ENCODE results near the gene SPIB.

SPIB gene

GRCh38 chr19:50419022-50419579 is 363 bp downstream of the SPIB start:
- no peak for DNase-seq (ENCODE audit: low read depth in 3 of 3)

GRCh38 chr19:50419580-50420035 is 870 bp downstream of the SPIB start:
- no peak for DNase-seq (ENCODE audit: low read depth in 3 of 3)

GRCh38 chr19:50420127-50420526 is 1.4 kb downstream of the SPIB start:
- DNase-seq (ENCODE audit: low read depth in 3 of 3) = no peak

GRCh38 chr19:50420808-50421207 is 2.1 kb downstream of the SPIB start:
- no peak for DNase-seq (ENCODE audit: low read depth in 3 of 3)

- no peak for DNase-seq (ENCODE audit: low read depth in 3 of 3)
Measured at GRCh38 chr19:50422397-50423278, 3.9 kb downstream of the SPIB start.

GRCh38 chr19:50423279-50424113 is 4.8 kb downstream of the SPIB start:
- no peak for DNase-seq (ENCODE audit: low read depth in 3 of 3)

GRCh38 chr19:50425581-50425980 is 6.8 kb downstream of the SPIB start:
- no peak for DNase-seq (ENCODE audit: low read depth in 3 of 3)

- no peak for DNase-seq (ENCODE audit: low read depth in 3 of 3)
Measured at GRCh38 chr19:50427318-50427925, 8.7 kb downstream of the SPIB start.

GRCh38 chr19:50427997-50428425 is 9.3 kb downstream of the SPIB start:
- peak in 2 of 3 donors; percentile 18 to 19 for DNase-seq (ENCODE audit: low read depth in 3 of 3)

- DNase-seq (ENCODE audit: low read depth in 3 of 3) = no peak
Measured at GRCh38 chr19:50428772-50429463, 10.2 kb downstream of the SPIB start.

GRCh38 chr19:50430888-50431342 is 12.2 kb downstream of the SPIB start:
- no peak for DNase-seq (ENCODE audit: low read depth in 3 of 3)

- peak; percentile 73 to 77 (median 76) for DNase-seq (ENCODE audit: low read depth in 3 of 3)
Measured at GRCh38 chr19:50431343-50432220, 12.8 kb downstream of the SPIB start.

GRCh38 chr19:50432221-50433028 is 13.7 kb downstream of the SPIB start, which contains the start of gene MYBPC2:
TSS of gene MYBPC2 (plus strand) at chr19:50432892. CDS start at chr19:50432954, 62 bp downstream.
- DNase-seq (ENCODE audit: low read depth in 3 of 3) = no peak

GRCh38 chr19:50433201-50434180 is 14.8 kb downstream of the SPIB start:
- no peak for DNase-seq (ENCODE audit: low read depth in 3 of 3)

- DNase-seq (ENCODE audit: low read depth in 3 of 3) = no peak
Measured at GRCh38 chr19:50434525-50434924, 15.8 kb downstream of the SPIB start.

GRCh38 chr19:50435221-50435620 is 16.5 kb downstream of the SPIB start:
- no peak for DNase-seq (ENCODE audit: low read depth in 3 of 3)

- DNase-seq (ENCODE audit: low read depth in 3 of 3) = no peak
Measured at GRCh38 chr19:50435627-50436026, 16.9 kb downstream of the SPIB start.
